ACC112 (cell line): Measurements from ENCODE around the gene SUMO3.

Experiments
- H2AFZ ChIP-seq: fragments of 200-600 bp; sonication (generic); one replicate; pipeline ENCODE4 v1.6.0; 2017; ENCODE audit warnings: antibody characterized with exemption, low read length; ENCODE audit not compliant: unreplicated experiment
- H3K27ac ChIP-seq: fragments of 200-600 bp; sonication (generic); 2 replicates; pipeline ENCODE4 v1.5.1; 2014; ENCODE audit warnings: low read depth, mild to moderate bottlenecking, antibody characterized with exemption, low read length, moderate library complexity
- H3K27me3 ChIP-seq: fragments of 200-600 bp; sonication (generic); 2 replicates; pipeline ENCODE4 v1.6.1; 2014; ENCODE audit warnings: mild to moderate bottlenecking, antibody characterized with exemption, low read length, moderate library complexity, mixed read lengths; ENCODE audit not compliant: insufficient read depth
- H3K36me3 ChIP-seq: fragments of 200-600 bp; sonication (generic); 2 replicates; pipeline ENCODE4 v1.6.1; 2016; ENCODE audit warnings: mild to moderate bottlenecking, antibody characterized with exemption, low read length, moderate library complexity, mixed read lengths; ENCODE audit not compliant: insufficient read depth
- H3K4me1 ChIP-seq: fragments of 200-600 bp; sonication (generic); one replicate; pipeline ENCODE4 v1.6.1; 2016; ENCODE audit warnings: low read length, mixed read lengths; ENCODE audit not compliant: insufficient read depth, unreplicated experiment, control insufficient read depth
- H3K4me3 ChIP-seq: fragments of 200-600 bp; sonication (generic); 2 replicates; pipeline ENCODE4 v1.5.1; 2014; ENCODE audit warnings: mild to moderate bottlenecking, low read depth, low read length
- H3K79me2 ChIP-seq: fragments of 200-600 bp; sonication (generic); one replicate; pipeline ENCODE4 v1.6.0; 2016; ENCODE audit warnings: low read length; ENCODE audit not compliant: control insufficient read depth, unreplicated experiment, insufficient read depth

Gene SUMO3

DNA sequence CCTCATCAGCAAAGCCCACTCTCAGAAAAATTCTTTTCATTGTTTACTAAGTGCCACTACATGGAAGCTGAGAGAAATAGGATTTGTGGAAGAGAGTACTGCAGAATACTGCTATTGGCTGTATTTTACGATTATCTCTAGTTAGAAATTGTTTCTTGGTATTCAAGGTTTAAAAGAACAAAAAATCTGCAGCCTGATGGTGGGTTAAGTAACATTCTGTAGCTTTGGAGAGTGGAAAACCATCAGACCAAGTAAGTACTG is 28.3 kb upstream of the SUMO3 start:
- H3K27ac ChIP-seq = peak overlapping the region; percentile 22; the same call in 1 of the 2 replicates
- H3K4me1 ChIP-seq = peaks cover 16% of the 10 kb centered on the region
- peak overlapping the region; percentile 76 for H3K4me3 ChIP-seq
- H3K36me3 ChIP-seq = peaks cover 8% of the 10 kb centered on the region; the same call in 1 of the 2 replicates
- H2AFZ ChIP-seq = peak overlapping the region; percentile 67
- peaks cover 5% of the 10 kb centered on the region; the same call in 1 of the 2 replicates for H3K27me3 ChIP-seq
- no peaks in the 10 kb centered on the region for H3K79me2 ChIP-seq

DNA sequence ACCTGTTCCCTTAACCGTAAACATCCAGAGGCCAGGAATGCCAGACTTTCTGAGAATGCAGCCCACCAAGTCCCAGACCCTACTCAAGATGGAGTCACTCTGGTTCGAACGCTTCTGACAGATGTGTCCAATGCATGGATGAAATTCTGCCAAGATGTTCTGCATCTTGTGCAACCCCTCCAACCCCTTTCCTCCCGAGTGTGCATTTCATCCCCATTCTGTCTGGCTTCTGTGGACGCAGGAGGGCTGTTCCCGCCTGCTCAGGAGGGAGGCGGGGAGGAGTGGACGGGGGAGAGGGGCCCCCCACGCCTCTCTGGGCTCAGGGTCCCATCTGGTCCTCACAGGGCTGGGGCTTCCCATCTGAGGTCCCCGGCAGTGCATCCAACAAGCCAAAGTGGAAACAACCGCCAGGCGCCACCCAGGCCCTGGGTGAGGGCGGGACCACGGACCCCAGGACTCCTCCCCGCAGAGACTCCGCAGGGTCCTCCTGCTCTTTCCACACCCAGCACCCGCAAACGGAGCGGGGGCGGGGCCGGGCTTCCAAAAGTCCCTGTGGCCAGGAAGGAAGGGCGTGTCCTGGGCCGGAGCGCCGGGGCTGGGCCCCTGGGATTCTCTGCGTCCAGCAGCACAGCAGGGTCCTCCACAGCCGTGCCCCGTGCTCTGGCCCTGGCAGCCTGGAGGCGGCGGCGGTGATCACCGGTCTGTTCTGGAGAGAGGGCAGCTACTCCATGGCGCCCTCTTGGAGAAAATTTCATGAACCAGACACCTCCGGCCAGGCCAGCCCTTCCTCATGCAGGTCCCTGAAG is 27.8 kb upstream of the SUMO3 start:
- peak overlapping the region; percentile 22; the same call in 1 of the 2 replicates for H3K27ac ChIP-seq
- H3K27me3 ChIP-seq = peaks cover 5% of the 10 kb centered on the region; the same call in 1 of the 2 replicates
- H3K4me3 ChIP-seq = peak overlapping the region; percentile 76
- peak overlapping the region; percentile 67 for H2AFZ ChIP-seq
- peaks cover 8% of the 10 kb centered on the region; the same call in 1 of the 2 replicates for H3K36me3 ChIP-seq
- H3K79me2 ChIP-seq = no peaks in the 10 kb centered on the region
- H3K4me1 ChIP-seq = peaks cover 16% of the 10 kb centered on the region

DNA sequence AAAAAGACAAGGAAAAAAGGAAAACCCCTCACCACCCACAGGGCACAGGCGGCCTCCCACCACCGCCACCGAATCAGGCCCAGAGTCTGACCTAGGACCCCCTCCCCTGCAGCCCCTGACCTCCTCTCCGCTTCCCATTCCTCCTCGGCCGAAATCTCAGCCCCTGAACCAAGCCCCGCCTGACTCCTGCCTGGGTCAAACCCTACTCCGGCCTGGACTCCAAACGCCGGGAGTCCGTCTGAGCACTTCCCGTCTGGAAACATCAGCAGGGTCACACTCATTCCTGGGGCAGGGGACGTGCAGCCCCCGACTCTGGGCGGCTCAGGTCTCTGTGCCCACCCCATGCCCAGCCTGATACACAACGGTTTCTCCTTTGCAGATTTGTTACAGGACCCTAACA is 26.4 kb upstream of the SUMO3 start:
- H3K27me3 ChIP-seq = peaks cover 5% of the 10 kb centered on the region; the same call in 1 of the 2 replicates
- no peaks in the 10 kb centered on the region for H3K79me2 ChIP-seq
- H3K27ac ChIP-seq = no peak overlapping the region
- peaks cover 16% of the 10 kb centered on the region for H3K4me1 ChIP-seq
- no peak overlapping the region for H2AFZ ChIP-seq
- H3K36me3 ChIP-seq = no peaks in the 10 kb centered on the region; the same call in 1 of the 2 replicates
- no peak overlapping the region for H3K4me3 ChIP-seq

DNA sequence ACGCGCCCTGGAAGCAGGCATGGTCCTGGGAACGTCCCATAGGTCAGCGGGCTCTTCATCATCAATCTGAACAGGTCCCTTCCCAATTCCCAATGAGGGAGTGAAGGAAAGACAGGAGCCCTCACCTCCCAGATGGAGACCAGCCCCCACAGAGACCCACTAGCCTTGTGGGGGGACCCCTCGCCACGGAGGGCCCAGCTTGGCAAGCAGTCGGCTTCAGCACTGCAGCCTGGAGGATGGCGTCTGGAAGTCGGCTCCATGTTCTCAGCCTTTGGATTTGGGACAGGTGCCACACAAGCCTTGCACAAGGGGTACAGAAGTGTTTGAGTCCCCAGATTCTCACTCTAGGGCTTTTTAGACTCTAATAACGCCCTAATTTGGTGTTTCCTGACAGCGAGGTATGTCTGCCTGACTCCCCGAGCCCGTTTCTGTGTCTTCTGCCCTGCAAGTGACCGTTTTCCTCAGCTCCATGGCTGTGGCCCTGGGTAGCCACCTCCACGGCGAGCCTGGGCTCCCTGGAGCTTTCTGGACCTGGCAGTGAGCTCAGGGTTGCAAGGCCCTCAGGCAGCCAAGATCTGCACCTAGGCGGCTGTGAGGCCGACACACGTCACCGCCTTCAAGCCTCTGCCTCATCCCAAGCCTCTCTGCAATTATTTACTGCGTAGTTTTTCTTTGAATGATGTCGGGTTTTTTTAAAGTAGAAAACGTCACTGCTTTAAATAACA is 25.0 kb upstream of the SUMO3 start:
- peaks cover 16% of the 10 kb centered on the region for H3K4me1 ChIP-seq
- H3K27ac ChIP-seq = no peak overlapping the region
- H3K27me3 ChIP-seq = peaks cover 5% of the 10 kb centered on the region; the same call in 1 of the 2 replicates

DNA sequence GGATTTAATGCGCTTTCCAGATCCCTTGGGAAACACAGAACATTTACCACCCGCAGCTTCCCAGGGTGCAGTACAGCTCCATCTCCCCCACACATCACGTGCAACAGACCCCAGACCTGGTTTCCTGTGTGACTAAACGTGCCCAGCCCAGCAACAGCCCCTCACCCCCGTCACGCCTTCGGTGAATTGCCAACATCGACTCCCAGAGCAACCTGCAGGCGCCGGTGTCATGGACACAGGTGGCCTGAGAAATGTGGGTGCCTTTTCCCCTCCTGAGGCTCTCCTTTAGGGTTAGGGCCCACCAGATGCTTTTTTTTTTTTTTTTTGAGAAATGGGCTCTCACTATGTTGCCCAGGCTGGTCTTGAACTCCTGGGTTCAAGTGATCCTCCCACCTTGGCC is 24.2 kb upstream of the SUMO3 start:
- peaks cover 21% of the 10 kb centered on the region for H3K4me1 ChIP-seq
- no peaks in the 10 kb centered on the region for H3K79me2 ChIP-seq
- H3K27me3 ChIP-seq = peaks cover 5% of the 10 kb centered on the region; the same call in 1 of the 2 replicates
- no peaks in the 10 kb centered on the region for H3K36me3 ChIP-seq
- no peak overlapping the region for H3K27ac ChIP-seq
- no peak overlapping the region for H2AFZ ChIP-seq
- H3K4me3 ChIP-seq = no peak overlapping the region

More for the DNA sequence above, 25.0 kb upstream of the SUMO3 start:
- Histone ChIP-seq H2AFZ (no peak overlapping the region), H3K4me3 (no peak overlapping the region), H3K79me2 (no peaks in the 10 kb centered on the region), H3K36me3 (no peaks in the 10 kb centered on the region)

DNA sequence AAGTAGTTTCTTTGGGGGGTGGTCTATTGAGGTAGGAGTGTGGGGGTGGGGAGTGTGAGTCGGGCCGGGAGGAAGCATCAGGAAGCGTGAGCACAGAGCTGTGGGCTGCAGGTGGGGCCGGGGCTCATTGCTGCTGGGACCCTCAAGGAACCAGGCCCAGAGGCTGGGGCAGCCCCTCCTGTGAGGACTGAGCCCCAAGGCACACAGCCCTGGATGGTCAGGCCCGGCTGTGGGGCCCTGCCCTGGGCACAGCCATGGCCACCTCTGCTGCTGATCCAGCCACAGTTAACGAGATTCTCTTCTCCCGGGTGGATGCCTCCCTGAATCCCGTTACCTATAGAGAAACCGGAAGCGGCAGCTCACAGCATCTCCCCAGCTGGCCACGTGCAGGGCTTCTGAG is 22.9 kb upstream of the SUMO3 start:
- Histone ChIP-seq H3K27ac (no peak overlapping the region), H3K79me2 (no peaks in the 10 kb centered on the region), H3K27me3 (peaks cover 5% of the 10 kb centered on the region; the same call in 1 of the 2 replicates), H3K36me3 (no peaks in the 10 kb centered on the region), H3K4me3 (no peak overlapping the region), H2AFZ (no peak overlapping the region), H3K4me1 (peaks cover 15% of the 10 kb centered on the region)

DNA sequence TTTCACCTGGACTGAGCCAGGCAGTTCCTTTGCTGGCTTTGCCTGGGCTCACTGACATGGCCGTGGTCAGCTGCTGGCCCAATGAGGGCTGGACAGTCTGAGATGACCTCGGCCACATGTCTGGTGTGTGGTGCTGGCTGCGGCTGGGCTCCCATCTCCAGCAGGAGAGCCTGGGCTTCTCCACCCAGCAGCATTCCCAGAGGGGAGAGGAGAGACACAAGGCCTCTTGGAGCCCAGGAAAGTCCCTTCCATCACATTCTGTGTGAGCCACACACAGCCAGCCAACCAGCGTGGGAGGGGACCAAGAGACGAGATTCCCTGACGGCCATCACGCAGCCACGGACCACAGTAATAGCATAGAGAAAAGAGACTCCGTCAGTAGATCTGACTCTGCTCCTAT is 21.1 kb upstream of the SUMO3 start:
- no peak overlapping the region for H2AFZ ChIP-seq
- H3K79me2 ChIP-seq = no peaks in the 10 kb centered on the region

DNA sequence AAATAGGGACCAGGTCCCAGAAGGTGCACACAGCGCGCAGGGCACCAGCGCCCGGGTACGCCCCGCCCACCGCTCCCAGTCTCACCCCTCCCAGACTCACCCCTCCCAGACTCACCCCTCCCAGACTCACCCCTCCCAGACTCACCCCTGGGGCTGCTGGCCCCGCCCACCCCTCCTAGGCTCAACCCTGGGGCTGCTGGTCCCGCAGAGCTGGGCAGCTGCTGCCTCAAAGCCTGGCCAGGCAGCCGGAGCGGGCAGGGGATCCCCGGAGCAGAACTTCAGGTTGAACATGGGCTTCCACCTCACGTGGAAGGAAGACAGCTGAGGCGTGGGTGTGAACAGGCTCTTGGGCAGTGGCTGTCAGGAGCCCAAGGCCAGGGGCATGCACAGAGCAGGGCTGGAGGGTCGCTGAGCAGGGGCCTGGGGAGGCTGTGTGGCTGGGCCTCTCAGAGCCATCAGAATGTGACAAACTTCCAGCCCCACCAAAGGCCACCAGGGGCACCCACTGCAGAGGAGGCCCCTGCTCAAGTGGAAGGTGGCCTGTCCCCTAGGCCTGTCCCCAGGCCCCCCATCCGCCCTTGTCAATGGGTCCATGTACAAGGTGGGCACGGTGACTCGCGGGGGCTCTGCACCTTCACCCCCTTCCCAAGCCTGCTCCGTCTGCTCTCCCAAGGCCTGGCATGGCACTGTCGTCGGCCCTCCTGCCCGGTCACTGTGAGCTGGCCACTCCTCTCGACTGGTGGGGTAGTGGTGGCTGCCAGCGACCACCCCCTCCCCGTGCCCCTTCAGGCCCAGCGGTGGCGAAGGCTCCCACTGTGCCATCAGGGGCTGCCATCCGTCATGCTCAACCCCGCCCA is 20.4 kb upstream of the SUMO3 start:
- Histone ChIP-seq H3K4me3 (no peak overlapping the region), H3K79me2 (no peaks in the 10 kb centered on the region), H3K4me1 (peaks cover 12% of the 10 kb centered on the region), H2AFZ (no peak overlapping the region), H3K27me3 (peaks cover 5% of the 10 kb centered on the region; the same call in 1 of the 2 replicates), H3K27ac (no peak overlapping the region), H3K36me3 (no peaks in the 10 kb centered on the region)

More for the DNA sequence above, 21.1 kb upstream of the SUMO3 start:
- H3K27me3 ChIP-seq = peaks cover 5% of the 10 kb centered on the region; the same call in 1 of the 2 replicates
- no peaks in the 10 kb centered on the region for H3K36me3 ChIP-seq
- no peak overlapping the region for H3K27ac ChIP-seq
- peaks cover 12% of the 10 kb centered on the region for H3K4me1 ChIP-seq
- H3K4me3 ChIP-seq = no peak overlapping the region

DNA sequence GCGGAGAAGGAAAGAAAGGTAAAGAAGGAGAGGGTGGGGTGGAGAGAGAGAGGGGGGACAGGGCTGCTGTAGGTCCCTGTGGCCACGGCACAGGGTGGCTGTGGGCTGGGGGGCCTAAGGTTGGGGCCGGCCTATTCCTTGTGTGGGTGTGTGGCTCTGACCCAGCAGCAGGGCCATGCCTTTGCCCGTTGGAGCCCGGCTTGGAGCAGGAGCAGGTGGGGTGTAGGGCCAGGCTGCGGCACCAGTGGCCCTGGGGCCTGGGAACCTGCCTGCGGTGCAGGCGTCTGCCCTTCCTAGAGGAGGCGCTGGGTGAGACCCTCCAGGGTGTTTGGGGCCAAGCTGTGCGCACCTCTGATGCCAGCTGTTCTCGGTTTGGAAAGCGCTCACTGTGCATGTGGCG is 19.7 kb upstream of the SUMO3 start:
- no peak overlapping the region for H2AFZ ChIP-seq
- H3K27ac ChIP-seq = no peak overlapping the region
- H3K36me3 ChIP-seq = no peaks in the 10 kb centered on the region
- no peak overlapping the region for H3K4me3 ChIP-seq
- H3K79me2 ChIP-seq = no peaks in the 10 kb centered on the region
- H3K4me1 ChIP-seq = peaks cover 12% of the 10 kb centered on the region
- H3K27me3 ChIP-seq = peaks cover 5% of the 10 kb centered on the region; the same call in 1 of the 2 replicates
